ENCODE data around the gene PRR35.

Gene PRR35

GRCh38 chr16:543301-544164 lies 16.7 kb upstream of the PRR35 start:
- H3K4me3 ChIP-seq (ENCODE audit: low read length), result no peak overlapping the region
- H3K27ac ChIP-seq (ENCODE audit: low read depth, low read length), result no peak overlapping the region
- no peaks in the 10 kb centered on the region for H3K27me3 ChIP-seq (ENCODE audit: control insufficient read depth, insufficient read depth, low read length)
- no peaks in the 10 kb centered on the region for H3K36me3 ChIP-seq (ENCODE audit: control insufficient read depth, insufficient read depth, low read length)
- H3K9ac ChIP-seq (ENCODE audit: low read length), result no peak overlapping the region
- no peaks in the 10 kb centered on the region for H3K4me1 ChIP-seq (ENCODE audit: control insufficient read depth, insufficient read depth, low read length)

GRCh38 chr16:544517-544916 lies 15.7 kb upstream of the PRR35 start:
- no peak overlapping the region for H3K4me3 ChIP-seq (ENCODE audit: low read length)
- no peak overlapping the region for H3K9ac ChIP-seq (ENCODE audit: low read length)
- H3K27ac ChIP-seq (ENCODE audit: low read depth, low read length), result no peak overlapping the region
- H3K36me3 ChIP-seq (ENCODE audit: control insufficient read depth, insufficient read depth, low read length), result no peaks in the 10 kb centered on the region
- H3K4me1 ChIP-seq (ENCODE audit: control insufficient read depth, insufficient read depth, low read length), result no peaks in the 10 kb centered on the region
- H3K27me3 ChIP-seq (ENCODE audit: control insufficient read depth, insufficient read depth, low read length), result no peaks in the 10 kb centered on the region

GRCh38 chr16:546909-547770 lies 13.1 kb upstream of the PRR35 start:
- Histone ChIP-seq H3K4me3 (ENCODE audit: low read length) (no peak overlapping the region), H3K27ac (ENCODE audit: low read depth, low read length) (no peak overlapping the region), H3K4me1 (ENCODE audit: control insufficient read depth, insufficient read depth, low read length) (no peaks in the 10 kb centered on the region), H3K36me3 (ENCODE audit: control insufficient read depth, insufficient read depth, low read length) (peaks cover 7% of the 10 kb centered on the region), H3K9ac (ENCODE audit: low read length) (no peak overlapping the region), H3K27me3 (ENCODE audit: control insufficient read depth, insufficient read depth, low read length) (no peaks in the 10 kb centered on the region)

- Histone ChIP-seq H3K27ac (ENCODE audit: low read depth, low read length) (no peak overlapping the region), H3K4me1 (ENCODE audit: control insufficient read depth, insufficient read depth, low read length) (no peaks in the 10 kb centered on the region), H3K4me3 (ENCODE audit: low read length) (no peak overlapping the region), H3K36me3 (ENCODE audit: control insufficient read depth, insufficient read depth, low read length) (peaks cover 7% of the 10 kb centered on the region), H3K27me3 (ENCODE audit: control insufficient read depth, insufficient read depth, low read length) (no peaks in the 10 kb centered on the region), H3K9ac (ENCODE audit: low read length) (no peak overlapping the region)
Measured at GRCh38 chr16:548586-548985, 11.6 kb upstream of the PRR35 start.

- H3K27ac ChIP-seq (ENCODE audit: low read depth, low read length), result no peak overlapping the region
- H3K4me1 ChIP-seq (ENCODE audit: control insufficient read depth, insufficient read depth, low read length), result no peaks in the 10 kb centered on the region
- H3K36me3 ChIP-seq (ENCODE audit: control insufficient read depth, insufficient read depth, low read length), result peaks cover 7% of the 10 kb centered on the region
- no peaks in the 10 kb centered on the region for H3K27me3 ChIP-seq (ENCODE audit: control insufficient read depth, insufficient read depth, low read length)
- no peak overlapping the region for H3K4me3 ChIP-seq (ENCODE audit: low read length)
- H3K9ac ChIP-seq (ENCODE audit: low read length), result no peak overlapping the region
Measured at GRCh38 chr16:549544-550263, 10.5 kb upstream of the PRR35 start.

- H3K9ac ChIP-seq (ENCODE audit: low read length), result no peak overlapping the region
- H3K36me3 ChIP-seq (ENCODE audit: control insufficient read depth, insufficient read depth, low read length), result peaks cover 7% of the 10 kb centered on the region
- H3K27me3 ChIP-seq (ENCODE audit: control insufficient read depth, insufficient read depth, low read length), result no peaks in the 10 kb centered on the region
- H3K27ac ChIP-seq (ENCODE audit: low read depth, low read length), result no peak overlapping the region
- no peak overlapping the region for H3K4me3 ChIP-seq (ENCODE audit: low read length)
- no peaks in the 10 kb centered on the region for H3K4me1 ChIP-seq (ENCODE audit: control insufficient read depth, insufficient read depth, low read length)
Measured at GRCh38 chr16:551210-551609, 9.0 kb upstream of the PRR35 start.

- Histone ChIP-seq H3K27ac (ENCODE audit: low read depth, low read length) (no peak overlapping the region), H3K36me3 (ENCODE audit: control insufficient read depth, insufficient read depth, low read length) (peaks cover 7% of the 10 kb centered on the region), H3K4me3 (ENCODE audit: low read length) (no peak overlapping the region)
Measured at GRCh38 chr16:552171-552570, 8.0 kb upstream of the PRR35 start.

GRCh38 chr16:553601-554296 lies 6.4 kb upstream of the PRR35 start:
- H3K4me1 ChIP-seq (ENCODE audit: control insufficient read depth, insufficient read depth, low read length), result no peaks in the 10 kb centered on the region
- peaks cover 4% of the 10 kb centered on the region for H3K27me3 ChIP-seq (ENCODE audit: control insufficient read depth, insufficient read depth, low read length)
- H3K27ac ChIP-seq (ENCODE audit: low read depth, low read length), result no peak overlapping the region
- H3K4me3 ChIP-seq (ENCODE audit: low read length), result no peak overlapping the region
- no peak overlapping the region for H3K9ac ChIP-seq (ENCODE audit: low read length)
- peaks cover 7% of the 10 kb centered on the region for H3K36me3 ChIP-seq (ENCODE audit: control insufficient read depth, insufficient read depth, low read length)

More at GRCh38 chr16:552171-552570, 8.0 kb upstream of the PRR35 start:
- H3K27me3 ChIP-seq (ENCODE audit: control insufficient read depth, insufficient read depth, low read length), result no peaks in the 10 kb centered on the region
- H3K4me1 ChIP-seq (ENCODE audit: control insufficient read depth, insufficient read depth, low read length), result no peaks in the 10 kb centered on the region
- H3K9ac ChIP-seq (ENCODE audit: low read length), result no peak overlapping the region

- peaks cover 7% of the 10 kb centered on the region for H3K36me3 ChIP-seq (ENCODE audit: control insufficient read depth, insufficient read depth, low read length)
- no peaks in the 10 kb centered on the region for H3K4me1 ChIP-seq (ENCODE audit: control insufficient read depth, insufficient read depth, low read length)
- no peak overlapping the region for H3K9ac ChIP-seq (ENCODE audit: low read length)
- no peak overlapping the region for H3K27ac ChIP-seq (ENCODE audit: low read depth, low read length)
- H3K27me3 ChIP-seq (ENCODE audit: control insufficient read depth, insufficient read depth, low read length), result peaks cover 5% of the 10 kb centered on the region
- no peak overlapping the region for H3K4me3 ChIP-seq (ENCODE audit: low read length)
Measured at GRCh38 chr16:554297-554621, 5.9 kb upstream of the PRR35 start.

GRCh38 chr16:554640-555365 lies 5.4 kb upstream of the PRR35 start:
- Histone ChIP-seq H3K4me1 (ENCODE audit: control insufficient read depth, insufficient read depth, low read length) (no peaks in the 10 kb centered on the region), H3K27me3 (ENCODE audit: control insufficient read depth, insufficient read depth, low read length) (peaks cover 11% of the 10 kb centered on the region), H3K36me3 (ENCODE audit: control insufficient read depth, insufficient read depth, low read length) (peaks cover 4% of the 10 kb centered on the region), H3K27ac (ENCODE audit: low read depth, low read length) (no peak overlapping the region), H3K9ac (ENCODE audit: low read length) (no peak overlapping the region), H3K4me3 (ENCODE audit: low read length) (no peak overlapping the region)

GRCh38 chr16:555528-556473 lies 4.4 kb upstream of the PRR35 start:
- Histone ChIP-seq H3K36me3 (ENCODE audit: control insufficient read depth, insufficient read depth, low read length) (peaks cover 3% of the 10 kb centered on the region), H3K4me3 (ENCODE audit: low read length) (no peak overlapping the region), H3K4me1 (ENCODE audit: control insufficient read depth, insufficient read depth, low read length) (no peaks in the 10 kb centered on the region), H3K27ac (ENCODE audit: low read depth, low read length) (no peak overlapping the region), H3K9ac (ENCODE audit: low read length) (no peak overlapping the region), H3K27me3 (ENCODE audit: control insufficient read depth, insufficient read depth, low read length) (peaks cover 13% of the 10 kb centered on the region)
